ENCODE results near the gene PPP2R3A.
A peak's percentile ranks its signal among the peaks of the same experiment; 100 is the strongest.
"Not testable (repeated sequence)": the region's sequence is repeated elsewhere in the genome, so short reads cannot be mapped to it uniquely, and the experiment has no call there.

PPP2R3A gene

GRCh38 chr3:136168236-136168635 is 202.7 kb downstream of the PPP2R3A start:
- not testable (repeated sequence) for DNase-seq

GRCh38 chr3:136171097-136171542 is 205.6 kb downstream of the PPP2R3A start:
- DNase-seq: no peak

GRCh38 chr3:136173939-136174490 is 208.5 kb downstream of the PPP2R3A start:
- DNase-seq: no peak

- DNase-seq: no peak
These were observed 212.3 kb downstream of the PPP2R3A start for GRCh38 chr3:136177876-136178275.

GRCh38 chr3:136181741-136182140 is 216.2 kb downstream of the PPP2R3A start:
- DNase-seq: no peak

GRCh38 chr3:136184703-136185102 is 219.2 kb downstream of the PPP2R3A start:
- no peak for DNase-seq

GRCh38 chr3:136186344-136186743 is 220.8 kb downstream of the PPP2R3A start:
- DNase-seq: no peak

GRCh38 chr3:136186846-136187245 is 221.3 kb downstream of the PPP2R3A start:
- DNase-seq: no peak

GRCh38 chr3:136187868-136188267 is 222.3 kb downstream of the PPP2R3A start:
- no peak for DNase-seq

GRCh38 chr3:136189043-136189442 is 223.5 kb downstream of the PPP2R3A start:
- DNase-seq: no peak

- DNase-seq: no peak
These were observed 224.5 kb downstream of the PPP2R3A start for GRCh38 chr3:136189859-136190617.

- not testable (repeated sequence) for DNase-seq
These were observed 226.7 kb downstream of the PPP2R3A start for GRCh38 chr3:136192195-136192594.

GRCh38 chr3:136192831-136193230 is 227.3 kb downstream of the PPP2R3A start:
- DNase-seq: no peak

- no peak for DNase-seq
These were observed 227.9 kb downstream of the PPP2R3A start for GRCh38 chr3:136193278-136194054.

GRCh38 chr3:136194409-136195257 is 229.1 kb downstream of the PPP2R3A start:
- peak; percentile 38 for DNase-seq

- peak; percentile 27 for DNase-seq
These were observed 229.9 kb downstream of the PPP2R3A start for GRCh38 chr3:136195258-136196063.

- DNase-seq: no peak
These were observed 230.5 kb downstream of the PPP2R3A start, which contains the start of gene MSL2 for GRCh38 chr3:136196064-136196400. Gene MSL2 (minus strand): TSS chr3:136196335. CDS start chr3:136195113, 1,222 bp downstream.

GRCh38 chr3:136196401-136197158 is 231.1 kb downstream of the PPP2R3A start:
- DNase-seq: peak; percentile 98

GRCh38 chr3:136197159-136197793 is 231.7 kb downstream of the PPP2R3A start:
- no peak for DNase-seq
